Fibroblast of mammary gland (primary cell): ENCODE measurements around the gene TMEM181.
"Not testable (repeated sequence)": the region's sequence is repeated elsewhere in the genome, so short reads cannot be mapped to it uniquely, and the experiment has no call there.

ENCODE experiments used
- DNase-seq: peaks from one replicate; pipeline ENCODE4 v3.0.0-alpha.2; 2010; ENCODE audit warnings: low read depth
- H3K4me3 ChIP-seq: 2 replicates; pipeline ENCODE4 v1.5.1; 2011; ENCODE audit warnings: low read depth, mild to moderate bottlenecking, low read length, moderate library complexity; ENCODE audit not compliant: control insufficient read depth
- CTCF ChIP-seq: conservative IDR thresholded peaks from 2 replicates; pipeline ENCODE4 v1.5.1; 2011; ENCODE audit warnings: low read depth, low read length, inconsistent platforms; ENCODE audit not compliant: control insufficient read depth, insufficient read depth

Gene TMEM181

GRCh38 chr6:158655569-158656450 is 95.9 kb downstream of the TMEM181 start:
- DNase-seq = peak; percentile 37
- no peak overlapping the region for H3K4me3 ChIP-seq
- TF ChIP-seq CTCF = no peak

- not testable (repeated sequence) for H3K4me3 ChIP-seq
- peak; percentile 86 for DNase-seq
These were observed 97.1 kb downstream of the TMEM181 start for GRCh38 chr6:158656986-158657385.

GRCh38 chr6:158660333-158660754 is 100.5 kb downstream of the TMEM181 start:
- DNase-seq = peak; percentile 32
- no peak overlapping the region for H3K4me3 ChIP-seq
- TF ChIP-seq CTCF = peak; percentile 63

GRCh38 chr6:158661156-158661685 is 101.3 kb downstream of the TMEM181 start:
- no peak overlapping the region for H3K4me3 ChIP-seq
- no peak for TF ChIP-seq CTCF
- no peak for DNase-seq

- no peak overlapping the region for H3K4me3 ChIP-seq
- TF ChIP-seq CTCF = no peak
- DNase-seq = no peak
These were observed 102.7 kb downstream of the TMEM181 start for GRCh38 chr6:158662607-158662953.

GRCh38 chr6:158662954-158663624 is 103.2 kb downstream of the TMEM181 start:
- DNase-seq = peak; percentile 59
- no peak for TF ChIP-seq CTCF
- no peak overlapping the region for H3K4me3 ChIP-seq

GRCh38 chr6:158663625-158664165 is 103.8 kb downstream of the TMEM181 start:
- TF ChIP-seq CTCF = no peak
- no peak for DNase-seq
- no peak overlapping the region for H3K4me3 ChIP-seq
